BJ (cell line): ENCODE results near the gene GRB10. TPM values are rescaled to one million over a fixed set of nuclear protein-coding genes. Genes with fewer than 3 reads are reported as not detected.

ENCODE experiments used
- CTCF ChIA-PET: fragments of 350-600 bp; formaldehyde crosslinking; extraction: SDS; loops from one replicate; lab custom pipeline; 2021; ENCODE audit warnings: antibody characterized with exemption, inconsistent platforms; lab: Yijun Ruan, JAX
- POLR2A ChIA-PET: fragments of 300-600 bp; sonication (Branson Sonifier 250); formaldehyde crosslinking; extraction: SDS; loops from one replicate; lab custom pipeline; 2021; ENCODE audit warnings: antibody characterized with exemption; lab: Charles Lee
- DNase-seq: peaks from one replicate; pipeline ENCODE4 v3.0.0-alpha.2; 2011; ENCODE audit warnings: low read depth
- H3K27me3 ChIP-seq: 2 replicates; pipeline ENCODE4 v1.6.0; 2011; ENCODE audit warnings: low read length; ENCODE audit not compliant: control insufficient read depth, insufficient read depth
- H3K36me3 ChIP-seq: 2 replicates; pipeline ENCODE4 v1.5.1; 2011; ENCODE audit warnings: low read length; ENCODE audit not compliant: control insufficient read depth, insufficient read depth
- H3K4me3 ChIP-seq: 2 replicates; pipeline ENCODE4 v1.5.1; 2011; ENCODE audit warnings: low read depth, mild to moderate bottlenecking, control low read depth, low read length
- CTCF ChIP-seq: IDR thresholded peaks from 2 replicates; pipeline ENCODE4 v1.5.1; 2011; ENCODE audit warnings: low read depth, mild to moderate bottlenecking, control low read depth, inconsistent platforms, low read length, moderate library complexity; ENCODE audit not compliant: insufficient read depth
- polyA plus RNA-seq: library from polyadenylated mRNA; depleted of rRNA; stranded (reverse); fragments of >200 nt; gene quantifications from 2 replicates; pipeline ENCODE4 v1.2.3, GENCODE V29; 2011

GRB10 gene
- polyA plus RNA-seq, 1 experiment = 8.5 TPM

GRCh38 chr7:50709151-50709550 lies 73.5 kb downstream of the GRB10 start:
- H3K36me3 ChIP-seq = 0 out of 2 replicates have a peak, but pooled peaks cover 1% of the 10 kb centered on the region
- no peak for DNase-seq
- ChIA-PET POLR2A (no interaction called here), CTCF (no interaction called here)
- no peak for TF ChIP-seq CTCF
- H3K27me3 ChIP-seq = no peaks in the 10 kb centered on the region
- H3K4me3 ChIP-seq = no peak overlapping the region

- no peak for DNase-seq
- 0 out of 2 replicates have a peak, but pooled peaks cover 1% of the 10 kb centered on the region for H3K36me3 ChIP-seq
- H3K27me3 ChIP-seq = no peaks in the 10 kb centered on the region
- TF ChIP-seq CTCF = no peak
- no peak overlapping the region for H3K4me3 ChIP-seq
- CTCF ChIA-PET = interaction anchor here (0.6 kb wide), 1 partner anchor 175 kb away, joined by 3 read pairs; no protein-coding TSS in a partner anchor
- POLR2A ChIA-PET = no interaction called here
These were observed 75.3 kb downstream of the GRB10 start for GRCh38 chr7:50707236-50708006.

DNA sequence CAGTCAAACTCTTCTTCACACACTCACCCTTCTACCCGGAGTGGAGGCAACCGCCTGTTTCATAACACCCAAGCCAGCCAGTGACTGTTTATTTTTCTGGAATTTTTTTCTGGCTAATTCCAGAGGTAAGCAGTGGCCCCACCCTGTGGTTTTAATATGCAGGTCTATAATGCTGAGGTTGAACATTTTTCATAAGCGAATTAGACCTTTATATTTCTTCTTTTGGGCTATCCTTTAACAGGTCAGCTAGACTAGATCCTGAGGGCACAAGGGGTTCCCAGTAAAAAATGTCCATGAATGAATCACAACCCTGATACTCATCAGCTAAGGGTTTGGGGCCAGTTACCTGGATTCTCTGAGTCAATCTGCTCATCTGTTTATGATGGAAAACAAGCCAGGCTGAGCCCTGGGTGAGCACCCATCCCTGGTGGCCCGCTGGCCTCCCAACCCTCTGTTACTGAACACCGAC lies 76.2 kb downstream of the GRB10 start:
- ChIA-PET CTCF (no interaction called here), POLR2A (no interaction called here)
- DNase-seq = no peak

GRCh38 chr7:50704844-50705243 lies 77.9 kb downstream of the GRB10 start:
- POLR2A ChIA-PET = no interaction called here
- Histone ChIP-seq H3K27me3 (no peaks in the 10 kb centered on the region), H3K4me3 (no peak overlapping the region), H3K36me3 (no peaks in the 10 kb centered on the region; the same call in 1 of the 2 replicates)
- no peak for TF ChIP-seq CTCF
- DNase-seq = no peak
- CTCF ChIA-PET = interaction anchor here (1.2 kb wide), 1 partner anchor 73 kb away, joined by 3 read pairs; no protein-coding TSS in a partner anchor

More for the DNA sequence above, 76.2 kb downstream of the GRB10 start:
- H3K27me3 ChIP-seq = no peaks in the 10 kb centered on the region
- no peak overlapping the region for H3K4me3 ChIP-seq
- TF ChIP-seq CTCF = no peak
- H3K36me3 ChIP-seq = 0 out of 2 replicates have a peak, but pooled peaks cover 1% of the 10 kb centered on the region

- TF ChIP-seq CTCF = no peak
- ChIA-PET CTCF (interaction anchor here (0.8 to 1.0 kb wide), 2 partner anchors 12 to 17 kb away, joined by 3 read pairs; no protein-coding TSS in a partner anchor), POLR2A (no interaction called here)
- Histone ChIP-seq H3K36me3 (no peaks in the 10 kb centered on the region; the same call in 1 of the 2 replicates), H3K27me3 (no peaks in the 10 kb centered on the region), H3K4me3 (no peak overlapping the region)
- no peak for DNase-seq
These were observed 79.0 kb downstream of the GRB10 start for GRCh38 chr7:50703654-50704053.
